Parathyroid adenoma (tissue), 2 donors: ENCODE measurements around the gene GLRX3.

Experiments used
- H2AFZ ChIP-seq: fragments of 300-600 bp; sonication (generic); one replicate; pipeline ENCODE4 v1.7.0; 2017; ENCODE audit warnings: antibody characterized with exemption, mild to moderate bottlenecking
- H3K27ac ChIP-seq: fragments of 300-600 bp; sonication (generic); one replicate; pipeline ENCODE4 v1.7.0; 2017
- H3K27me3 ChIP-seq: fragments of 300-600 bp; sonication (generic); one replicate; pipeline ENCODE4 v1.7.0; 2017; ENCODE audit warnings: low read length; ENCODE audit not compliant: control insufficient read depth, insufficient read depth
- H3K36me3 ChIP-seq: fragments of 300-600 bp; sonication (generic); one replicate; pipeline ENCODE4 v1.7.0; 2017; ENCODE audit warnings: low read length; ENCODE audit not compliant: control insufficient read depth, insufficient read depth
- H3K4me1 ChIP-seq: fragments of 300-600 bp; sonication (generic); one replicate; pipeline ENCODE4 v1.7.0; 2017; ENCODE audit warnings: control low read depth
- H3K4me2 ChIP-seq: fragments of 300-600 bp; sonication (generic); one replicate; pipeline ENCODE4 v1.7.0; 2017; ENCODE audit warnings: low read length
- H3K4me3 ChIP-seq: fragments of 300-600 bp; sonication (generic); one replicate; pipeline ENCODE4 v1.7.0; 2017; ENCODE audit warnings: low read depth, low read length
- H3K79me2 ChIP-seq: fragments of 300-600 bp; sonication (generic); one replicate; pipeline ENCODE4 v1.7.0; 2017; ENCODE audit warnings: control low read depth
- H3K9ac ChIP-seq: fragments of 300-600 bp; sonication (generic); one replicate; pipeline ENCODE4 v1.7.0; 2017; ENCODE audit warnings: mild to moderate bottlenecking
- H3K9me3 ChIP-seq: fragments of 300-600 bp; sonication (generic); one replicate; pipeline ENCODE4 v1.7.0; 2017; ENCODE audit warnings: low read length; ENCODE audit not compliant: control insufficient read depth
- CTCF ChIP-seq: fragments of 300-600 bp; sonication (generic); IDR thresholded peaks from one replicate; pipeline ENCODE4 v1.7.0; 2017; ENCODE audit warnings: antibody characterized with exemption, mild to moderate bottlenecking
- donor health status: primary hyperparathyroidism.

The GLRX3 gene

DNA sequence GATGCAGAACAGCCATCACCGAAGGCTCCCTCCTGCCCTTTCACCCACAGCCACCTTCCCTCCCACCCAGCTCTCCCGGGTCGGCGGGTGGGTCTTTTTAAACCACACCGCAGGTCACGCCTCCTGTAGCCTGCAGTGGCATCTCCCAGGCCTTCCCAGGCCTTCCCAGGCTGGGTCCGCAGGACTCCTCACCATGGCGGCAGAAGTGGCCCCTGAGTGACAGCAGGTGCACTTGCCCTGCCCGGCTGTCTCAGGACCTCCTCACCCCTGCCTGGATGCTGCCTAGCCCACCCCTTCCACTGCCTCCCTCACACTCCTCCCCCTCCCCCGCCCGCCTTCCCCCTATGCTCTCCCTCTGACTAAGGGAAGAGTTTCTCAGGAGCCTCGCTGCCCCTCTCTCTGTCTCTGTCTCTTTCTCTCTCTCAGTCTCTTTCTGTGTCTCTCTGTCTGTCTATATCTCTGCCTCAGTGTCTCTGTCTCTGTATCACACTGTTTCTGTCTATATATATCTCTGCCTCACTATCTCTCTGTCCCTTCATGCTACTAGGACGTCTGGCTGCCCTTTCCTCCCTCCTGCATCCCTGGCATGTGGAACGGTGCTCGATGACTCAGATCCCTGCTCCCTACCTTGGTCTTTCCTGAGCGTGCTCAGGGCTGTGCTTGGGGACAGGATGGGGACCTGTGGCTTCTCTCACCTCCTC is 57.5 kb downstream of the GLRX3 start:
- no peaks in the 10 kb centered on the region for H3K4me1 ChIP-seq
- no peak overlapping the region for H2AFZ ChIP-seq
- no peak overlapping the region for H3K4me2 ChIP-seq
- no peak overlapping the region for H3K27ac ChIP-seq
- H3K9me3 ChIP-seq, result no peaks in the 10 kb centered on the region
- no peaks in the 10 kb centered on the region for H3K36me3 ChIP-seq
- H3K4me3 ChIP-seq, result no peak overlapping the region
- TF ChIP-seq CTCF, result no peak
- H3K9ac ChIP-seq, result no peak overlapping the region
- H3K79me2 ChIP-seq, result no peaks in the 10 kb centered on the region
- H3K27me3 ChIP-seq, result no peaks in the 10 kb centered on the region

- Histone ChIP-seq H3K27me3 (no peaks in the 10 kb centered on the region), H3K4me3 (no peak overlapping the region), H2AFZ (no peak overlapping the region), H3K9me3 (no peaks in the 10 kb centered on the region), H3K36me3 (no peaks in the 10 kb centered on the region), H3K4me2 (no peak overlapping the region), H3K9ac (no peak overlapping the region), H3K4me1 (no peaks in the 10 kb centered on the region), H3K27ac (no peak overlapping the region), H3K79me2 (no peaks in the 10 kb centered on the region)
- no peak for TF ChIP-seq CTCF
Observed at GRCh38 chr10:130194194-130194990, 58.2 kb downstream of the GLRX3 start.

DNA sequence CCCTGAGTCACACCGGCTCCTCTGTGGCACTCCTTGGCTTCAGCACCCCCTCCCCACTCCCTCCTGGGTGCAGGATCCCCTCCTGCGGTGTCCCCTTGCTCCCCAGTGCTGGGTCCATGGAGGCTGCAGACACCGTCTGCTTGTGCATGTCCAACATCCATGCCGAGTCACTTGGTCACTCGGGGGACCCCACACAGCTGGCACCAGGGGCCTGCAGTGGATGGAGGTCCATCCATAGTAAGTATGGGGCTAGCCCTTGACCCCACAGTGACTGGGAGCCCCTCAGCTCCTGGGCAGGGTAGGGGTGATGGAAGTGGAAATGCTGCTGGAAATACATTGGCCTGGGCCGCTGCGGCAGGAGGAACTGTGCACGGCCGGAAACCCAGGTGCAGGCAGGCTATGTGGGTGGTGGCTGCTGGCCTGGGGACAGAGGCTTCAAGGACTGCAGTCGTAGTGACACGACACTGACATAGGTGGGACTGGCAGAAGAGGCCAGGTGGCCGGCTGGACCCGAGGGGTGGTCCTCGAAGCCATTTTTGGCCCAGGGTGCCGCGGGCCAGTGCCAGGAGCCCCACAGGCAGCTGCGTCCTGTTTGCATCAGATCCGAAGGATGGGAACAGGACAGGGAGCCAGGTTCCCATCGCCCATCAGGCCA is 58.9 kb downstream of the GLRX3 start:
- H2AFZ ChIP-seq, result no peak overlapping the region
- no peak overlapping the region for H3K27ac ChIP-seq
- no peaks in the 10 kb centered on the region for H3K79me2 ChIP-seq
- no peaks in the 10 kb centered on the region for H3K27me3 ChIP-seq
- H3K4me3 ChIP-seq, result no peak overlapping the region
- H3K4me2 ChIP-seq, result no peak overlapping the region
- no peak for TF ChIP-seq CTCF
- no peaks in the 10 kb centered on the region for H3K36me3 ChIP-seq
- H3K9me3 ChIP-seq, result no peaks in the 10 kb centered on the region
- no peak overlapping the region for H3K9ac ChIP-seq
- no peaks in the 10 kb centered on the region for H3K4me1 ChIP-seq

GRCh38 chr10:130195746-130196294 is 59.6 kb downstream of the GLRX3 start:
- Histone ChIP-seq H3K27me3 (no peaks in the 10 kb centered on the region), H3K9ac (no peak overlapping the region), H3K4me3 (no peak overlapping the region), H3K4me1 (no peaks in the 10 kb centered on the region), H2AFZ (no peak overlapping the region), H3K27ac (no peak overlapping the region), H3K9me3 (no peaks in the 10 kb centered on the region), H3K4me2 (no peak overlapping the region), H3K79me2 (no peaks in the 10 kb centered on the region), H3K36me3 (no peaks in the 10 kb centered on the region)
- TF ChIP-seq CTCF, result no peak
